Astrocyte (in vitro differentiated cells and primary cell): ENCODE data around the gene UPP1.

Experiments used
- CTCF ChIP-seq: IDR thresholded peaks from 2 replicates; pipeline ENCODE4 v1.5.1; 2011; ENCODE audit warnings: low read depth, mild to moderate bottlenecking, inconsistent platforms, low read length, moderate library complexity; ENCODE audit not compliant: insufficient read depth
- EZH2 ChIP-seq: IDR thresholded peaks from 2 replicates; pipeline ENCODE4 v1.6.1; 2012; ENCODE audit warnings: mild to moderate bottlenecking, low read length, inconsistent platforms; ENCODE audit not compliant: insufficient read depth

GRCh38 chr7:48067475-48067874 lies 21.6 kb upstream of the UPP1 start:
- TF ChIP-seq CTCF (no peak), EZH2 (no peak)
